Natural killer cell (primary cell): Measurements from ENCODE around the gene ZBTB18. TPM values are rescaled to one million over a fixed set of nuclear protein-coding genes. Genes with fewer than 3 reads are reported as not detected.
A peak's percentile ranks its signal among the peaks of the same experiment; 100 is the strongest.

Experiments
- ATAC-seq, 3 donors: fragments of 150-1000 bp in 2 of 3; fragments of 200-7000 bp in 1 of 3; cut with Tn5 transposase; 1 replicate in 1 of 3; 2 replicates in 2 of 3; pipeline ENCODE4 v1.10.0; 2021; ENCODE audit warnings: mild to moderate bottlenecking in 2 of 3, moderate library complexity in 2 of 3
- DNase-seq, 2 donors: peaks; one replicate each; pipeline versions ENCODE4 v3.0.0 to v3.0.0-alpha.2; 2013 to 2021; ENCODE audit warnings: mixed read lengths in 1 of 2
- H3K27ac ChIP-seq: one replicate; pipeline ENCODE4 v1.5.1; 2013; ENCODE audit warnings: mild to moderate bottlenecking, low read length
- H3K27me3 ChIP-seq: one replicate; pipeline ENCODE4 v1.6.1; 2013; ENCODE audit warnings: low read length; ENCODE audit not compliant: control insufficient read depth, insufficient read depth
- H3K36me3 ChIP-seq: one replicate; pipeline ENCODE4 v1.6.1; 2013; ENCODE audit warnings: low read length; ENCODE audit not compliant: control insufficient read depth, insufficient read depth
- H3K4me1 ChIP-seq: one replicate; pipeline ENCODE4 v1.6.1; 2013; ENCODE audit warnings: low read length; ENCODE audit not compliant: control insufficient read depth, insufficient read depth
- H3K4me3 ChIP-seq: one replicate; pipeline ENCODE4 v1.5.1; 2013; ENCODE audit warnings: low read length
- H3K9me3 ChIP-seq: one replicate; pipeline ENCODE4 v1.6.1; 2013; ENCODE audit warnings: low read length; ENCODE audit not compliant: control insufficient read depth, insufficient read depth
- H3K27ac Mint-ChIP-seq, 2 donors: one replicate each; pipeline ENCODE4 v1.8.0; 2022; ENCODE audit warnings: mild to moderate bottlenecking in 2 of 2, mixed read lengths in 2 of 2, moderate library complexity in 1 of 2
- H3K27me3 Mint-ChIP-seq, 2 donors: one replicate each; pipeline ENCODE4 v1.8.0; 2022; ENCODE audit warnings: low read depth in 2 of 2, mixed read lengths in 2 of 2
- H3K36me3 Mint-ChIP-seq: one replicate; pipeline ENCODE4 v1.8.0; 2022; ENCODE audit warnings: mixed read lengths
- H3K4me1 Mint-ChIP-seq, 2 donors: one replicate each; pipeline ENCODE4 v1.8.0; 2022; ENCODE audit warnings: mixed read lengths in 2 of 2
- H3K4me3 Mint-ChIP-seq: one replicate; pipeline ENCODE4 v1.8.0; 2022; ENCODE audit warnings: mild to moderate bottlenecking, moderate library complexity, mixed read lengths
- H3K9me3 Mint-ChIP-seq, 2 donors: one replicate each; pipeline ENCODE4 v1.8.0; 2022; ENCODE audit warnings: mixed read lengths in 2 of 2
- WGBS: methylation state at CpG from one replicate; pipeline ENCODE4 v1.1.7; 2013; ENCODE audit warnings: missing lambda C conversion rate; ENCODE audit not compliant: insufficient coverage; 5-methylcytosine and 5-hydroxymethylcytosine counted together
- intact Hi-C: fragments of 100-400 bp; cut with micrococcal nuclease; formaldehyde crosslinking; loops from one replicate; pipeline ENCODE4 v1.14.2; 2022
- total RNA-seq, 4 donors: library from RNA; stranded (reverse); fragments of 120-200 nt in 1 of 4; gene quantifications; one replicate each; pipeline versions ENCODE4 v1.2.3 to v1.2.4, GENCODE V29; 2013 to 2022
- TF ChIP-seq, protein P1 (sequence below): fragments of 200-600 bp; IDR thresholded peaks from one replicate; pipeline ENCODE4 v1.8.0; 2022; ENCODE audit warnings: antibody characterized with exemption

ZBTB18 gene
- total RNA-seq, 3 donors from 2014 or later (not counting 1 experiment from before 2014, with no cell fraction given), result 12.6 to 18.2 (median 14.0) TPM

DNA sequence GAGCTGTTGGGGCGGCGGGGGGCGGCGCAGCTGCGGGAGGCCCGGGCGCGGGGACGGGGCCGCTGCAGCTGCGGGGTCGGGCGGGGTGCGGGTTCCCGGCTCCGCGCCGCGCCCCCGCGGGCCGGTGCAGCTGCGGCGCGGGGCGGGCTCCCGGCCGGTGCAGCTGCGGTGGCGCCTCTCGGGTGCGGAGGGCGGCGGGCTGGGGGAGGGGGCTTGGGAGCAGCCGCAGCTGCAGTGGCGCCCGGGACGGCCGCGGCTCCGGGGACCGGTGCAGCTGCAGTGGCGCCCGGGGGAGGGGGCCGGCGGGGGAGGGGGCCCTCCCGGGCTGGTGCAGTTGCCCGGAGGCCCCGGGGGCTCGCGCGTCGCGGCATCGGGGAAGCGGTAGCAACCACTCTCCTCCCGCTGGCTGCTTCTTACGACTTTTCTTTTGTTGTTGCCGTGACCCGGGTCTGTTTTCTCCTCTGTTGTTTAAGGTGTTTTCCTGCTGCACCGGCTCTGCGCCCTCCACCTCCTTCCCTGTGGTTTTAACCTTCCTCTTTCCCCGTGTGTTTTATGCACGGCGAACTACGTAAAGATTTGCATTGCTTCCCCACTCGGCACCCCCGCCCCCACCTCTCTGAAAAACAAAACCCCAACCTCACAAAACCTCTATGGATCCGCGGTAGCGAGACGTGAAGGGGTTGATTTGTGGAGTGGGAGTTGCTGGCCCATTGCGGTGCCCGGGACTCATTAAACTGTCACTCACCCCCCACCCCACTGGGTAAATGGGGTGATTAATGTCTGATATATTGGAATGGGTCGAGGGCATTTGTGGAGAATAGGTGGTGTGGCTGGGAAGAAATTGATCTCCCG, 1.7 kb upstream of the ZBTB18 start:
- Histone ChIP-seq H3K4me3 (peak overlapping the region; percentile 39), H3K9me3 (no peaks in the 10 kb centered on the region), H3K27me3 (no peaks in the 10 kb centered on the region), H3K27ac (peak overlapping the region; percentile 77), H3K36me3 (peaks cover 6% of the 10 kb centered on the region), H3K4me1 (peaks cover 15% of the 10 kb centered on the region)
- WGBS, result under 1% methylated on average over 68 of the region's 76 CpGs
- Mint-ChIP-seq H3K4me3 (peak overlapping the region; percentile 93), H3K36me3 (no peaks in the 10 kb centered on the region), H3K27ac (peak overlapping the region; percentile 86 to 87), H3K9me3 (no peaks in the 10 kb centered on the region), H3K4me1 (peaks cover 25 to 35% of the 10 kb centered on the region in 2 donors), H3K27me3 (peaks cover 0 to 21% of the 10 kb centered on the region in 2 donors)
- intact Hi-C loops, result loop anchor here (2.0 to 10.0 kb wide), 3 partner anchors 202 to 273 kb away; no protein-coding TSS in a partner anchor
- DNase-seq (peak; percentile 32 to 88), ATAC-seq (no peak)
- TF ChIP-seq, protein P1, sequence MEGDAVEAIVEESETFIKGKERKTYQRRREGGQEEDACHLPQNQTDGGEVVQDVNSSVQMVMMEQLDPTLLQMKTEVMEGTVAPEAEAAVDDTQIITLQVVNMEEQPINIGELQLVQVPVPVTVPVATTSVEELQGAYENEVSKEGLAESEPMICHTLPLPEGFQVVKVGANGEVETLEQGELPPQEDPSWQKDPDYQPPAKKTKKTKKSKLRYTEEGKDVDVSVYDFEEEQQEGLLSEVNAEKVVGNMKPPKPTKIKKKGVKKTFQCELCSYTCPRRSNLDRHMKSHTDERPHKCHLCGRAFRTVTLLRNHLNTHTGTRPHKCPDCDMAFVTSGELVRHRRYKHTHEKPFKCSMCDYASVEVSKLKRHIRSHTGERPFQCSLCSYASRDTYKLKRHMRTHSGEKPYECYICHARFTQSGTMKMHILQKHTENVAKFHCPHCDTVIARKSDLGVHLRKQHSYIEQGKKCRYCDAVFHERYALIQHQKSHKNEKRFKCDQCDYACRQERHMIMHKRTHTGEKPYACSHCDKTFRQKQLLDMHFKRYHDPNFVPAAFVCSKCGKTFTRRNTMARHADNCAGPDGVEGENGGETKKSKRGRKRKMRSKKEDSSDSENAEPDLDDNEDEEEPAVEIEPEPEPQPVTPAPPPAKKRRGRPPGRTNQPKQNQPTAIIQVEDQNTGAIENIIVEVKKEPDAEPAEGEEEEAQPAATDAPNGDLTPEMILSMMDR, result no peak

DNA sequence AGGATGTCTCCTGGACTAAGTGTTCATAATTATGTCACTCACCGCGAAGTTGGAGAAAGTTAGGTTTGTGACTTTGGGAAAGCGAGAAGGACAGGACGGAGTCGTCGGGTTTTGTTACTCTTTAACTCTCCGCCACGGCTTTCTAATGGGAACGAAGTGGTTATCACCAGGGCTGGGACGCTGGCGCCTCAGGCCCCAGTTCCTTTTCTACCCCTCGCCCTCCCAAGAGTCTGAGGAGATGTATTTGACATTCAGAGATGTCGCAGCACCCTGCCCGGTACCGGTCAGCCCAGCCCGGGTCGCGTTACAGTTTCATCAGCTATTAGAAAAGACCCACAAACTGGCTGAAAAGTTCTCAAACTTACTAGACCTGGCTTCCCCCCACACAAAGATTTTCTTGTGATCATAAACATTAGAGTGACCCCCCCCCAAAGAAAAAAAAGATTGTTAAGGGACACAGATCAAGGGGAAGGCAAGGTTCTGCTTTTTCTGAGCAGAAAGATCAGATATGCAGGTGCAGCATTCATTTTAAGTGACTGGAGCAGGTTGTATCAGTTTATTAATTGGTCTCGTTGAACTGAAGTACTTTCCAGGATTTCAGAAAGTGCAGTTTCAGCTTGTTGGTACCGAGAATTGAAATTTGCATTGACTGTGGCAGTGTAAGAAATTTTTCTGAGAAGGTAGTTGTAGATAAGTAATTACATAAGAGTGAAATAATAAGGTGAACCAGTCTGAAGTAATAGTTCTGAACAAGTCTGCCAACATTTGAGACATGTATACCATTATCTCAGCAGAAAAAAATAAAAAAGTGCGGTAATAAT, 859 bp upstream of the ZBTB18 start:
- peak overlapping the region; percentile 86 to 87 for H3K27ac Mint-ChIP-seq
- H3K27me3 Mint-ChIP-seq, result peaks cover 0 to 14% of the 10 kb centered on the region in 2 donors
- Histone ChIP-seq H3K4me3 (peak overlapping the region; percentile 39), H3K4me1 (peaks cover 15% of the 10 kb centered on the region), H3K9me3 (no peaks in the 10 kb centered on the region), H3K27ac (peak overlapping the region; percentile 77), H3K36me3 (peaks cover 13% of the 10 kb centered on the region), H3K27me3 (no peaks in the 10 kb centered on the region)
- DNase-seq (peak in 1 of 2 donors; percentile 46), ATAC-seq (no peak)
- H3K4me3 Mint-ChIP-seq, result peak overlapping the region; percentile 93
- H3K36me3 Mint-ChIP-seq, result no peaks in the 10 kb centered on the region
- 15% methylated on average over 21 of the region's 21 CpGs for WGBS
- intact Hi-C loops, result no loop called here
- H3K9me3 Mint-ChIP-seq, result no peaks in the 10 kb centered on the region
- H3K4me1 Mint-ChIP-seq, result peaks cover 25 to 35% of the 10 kb centered on the region in 2 donors
- TF ChIP-seq, protein P1, result no peak

DNA sequence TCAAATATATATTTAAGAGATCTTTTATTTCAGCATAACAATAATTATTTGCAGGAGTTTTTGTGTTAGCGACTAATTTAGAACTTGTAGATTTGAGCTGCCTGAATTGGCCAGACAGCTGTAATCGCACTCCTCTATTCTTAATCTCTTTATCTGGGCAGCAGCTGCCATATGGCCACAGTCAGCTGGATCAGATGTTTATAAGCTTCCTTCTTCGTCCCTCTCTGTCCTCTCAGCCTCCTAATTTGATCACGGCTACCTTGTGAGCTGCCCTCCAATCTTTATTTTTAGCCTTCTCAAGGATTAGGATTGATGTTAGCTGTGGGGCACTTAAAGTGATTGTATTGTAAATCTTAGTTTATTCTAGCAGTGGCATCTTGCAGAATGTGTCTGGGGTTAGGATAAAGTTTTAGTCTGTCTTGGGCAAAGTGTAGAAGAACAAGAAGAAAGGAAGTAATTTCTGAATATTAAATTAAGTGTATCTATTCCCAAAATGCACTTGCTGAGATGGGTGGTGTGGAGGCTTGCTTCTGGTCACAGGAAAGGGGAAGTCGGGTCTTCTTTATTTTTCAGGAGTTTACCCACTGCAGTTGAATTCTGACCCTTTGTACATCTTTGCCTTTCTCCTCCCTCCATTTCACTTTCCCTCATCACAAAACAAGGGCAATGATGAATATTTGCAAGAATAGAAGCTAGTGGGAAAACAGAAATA, 1.1 kb downstream of the ZBTB18 start:
- 36% methylated on average over 5 of the region's 5 CpGs for WGBS
- Mint-ChIP-seq H3K4me1 (peaks cover 25 to 27% of the 10 kb centered on the region in 2 donors), H3K9me3 (no peaks in the 10 kb centered on the region), H3K27me3 (no peaks in the 10 kb centered on the region), H3K36me3 (no peaks in the 10 kb centered on the region), H3K4me3 (no peak overlapping the region), H3K27ac (no peak overlapping the region)
- ATAC-seq (no peak), DNase-seq (no peak)
- intact Hi-C loops, result no loop called here
- H3K9me3 ChIP-seq, result no peaks in the 10 kb centered on the region
- H3K27me3 ChIP-seq, result no peaks in the 10 kb centered on the region
- H3K27ac ChIP-seq, result no peak overlapping the region
- H3K4me1 ChIP-seq, result peaks cover 12% of the 10 kb centered on the region
- TF ChIP-seq, protein P1, result no peak
- peaks cover 22% of the 10 kb centered on the region for H3K36me3 ChIP-seq
- no peak overlapping the region for H3K4me3 ChIP-seq
